Naive thymus-derived CD4-positive, alpha-beta T cell (primary cell): ENCODE measurements around the gene VWF. TPM values are rescaled to one million over a fixed set of nuclear protein-coding genes. Genes with fewer than 3 reads are reported as not detected.

Experiments
- ATAC-seq: fragments of 150-1000 bp; cut with Tn5 transposase; 2 replicates; pipeline ENCODE4 v1.10.0; 2021; ENCODE audit warnings: mild to moderate bottlenecking, moderate library complexity
- CTCF ChIA-PET: fragments of 350-600 bp; sonication (Branson Sonifier 250); formaldehyde crosslinking; loops from one replicate; lab custom pipeline; 2021; ENCODE audit warnings: antibody characterized with exemption; lab: Charles Lee
- POLR2A ChIA-PET: fragments of 350-600 bp; sonication (Branson Sonifier 250); formaldehyde crosslinking; loops from one replicate; lab custom pipeline; 2021; ENCODE audit warnings: antibody characterized with exemption, inconsistent platforms; lab: Charles Lee
- DNase-seq, 9 donors: peaks; one replicate each; pipeline versions ENCODE4 v3.0.0 to v3.0.0-alpha.2; 2020 to 2022; ENCODE audit warnings: mixed read lengths in 1 of 9
- H3K27ac ChIP-seq: one replicate; pipeline ENCODE4 v1.7.0; 2013; ENCODE audit warnings: mild to moderate bottlenecking, low read depth, low read length, moderate library complexity
- H3K27me3 ChIP-seq, 2 donors: one replicate each; pipeline ENCODE4 v1.7.0; 2013; ENCODE audit warnings: low read length in 2 of 2, mild to moderate bottlenecking in 2 of 2, moderate library complexity in 2 of 2; ENCODE audit not compliant: control insufficient read depth in 2 of 2, insufficient read depth in 2 of 2
- H3K36me3 ChIP-seq, 3 experiments: 1 replicate in 2 of 3; 2 replicates in 1 of 3; pipeline ENCODE4 v1.7.0; 2013; ENCODE audit warnings: low read length in 3 of 3, mild to moderate bottlenecking in 3 of 3, moderate library complexity in 1 of 3; ENCODE audit not compliant: insufficient read depth in 3 of 3, control insufficient read depth in 2 of 3
- H3K4me1 ChIP-seq, 2 donors: one replicate each; pipeline ENCODE4 v1.7.0; 2013; ENCODE audit warnings: low read length in 2 of 2, mild to moderate bottlenecking in 2 of 2, moderate library complexity in 1 of 2; ENCODE audit not compliant: control insufficient read depth in 2 of 2, insufficient read depth in 2 of 2
- H3K4me3 ChIP-seq: 2 replicates; pipeline ENCODE4 v1.7.0; 2013; ENCODE audit warnings: mild to moderate bottlenecking, low read length
- H3K9me3 ChIP-seq, 3 experiments: 1 replicate in 2 of 3; 2 replicates in 1 of 3; pipeline ENCODE4 v1.7.0; 2013; ENCODE audit warnings: low read length in 3 of 3; ENCODE audit not compliant: control insufficient read depth in 2 of 3
- H3K27ac Mint-ChIP-seq, 9 donors: one replicate each; pipeline ENCODE4 v1.8.0; 2020 to 2022; ENCODE audit warnings: mixed read lengths in 9 of 9, mild to moderate bottlenecking in 8 of 9, moderate library complexity in 5 of 9, inconsistent platforms in 2 of 9
- H3K27me3 Mint-ChIP-seq, 5 donors: one replicate each; pipeline ENCODE4 v1.8.0; 2021 to 2022; ENCODE audit warnings: mixed read lengths in 5 of 5, mild to moderate bottlenecking in 1 of 5
- H3K36me3 Mint-ChIP-seq, 5 donors: one replicate each; pipeline ENCODE4 v1.8.0; 2020 to 2022; ENCODE audit warnings: mixed read lengths in 5 of 5, mild to moderate bottlenecking in 3 of 5, inconsistent platforms in 1 of 5
- H3K4me1 Mint-ChIP-seq, 7 donors: one replicate each; pipeline ENCODE4 v1.8.0; 2020 to 2022; ENCODE audit warnings: mixed read lengths in 7 of 7, mild to moderate bottlenecking in 3 of 7, inconsistent platforms in 1 of 7
- H3K4me3 Mint-ChIP-seq, 10 donors: one replicate each; pipeline ENCODE4 v1.8.0; 2020 to 2022; ENCODE audit warnings: mild to moderate bottlenecking in 10 of 10, mixed read lengths in 10 of 10, moderate library complexity in 6 of 10, inconsistent platforms in 2 of 10
- H3K9me3 Mint-ChIP-seq, 11 donors: one replicate each; pipeline ENCODE4 v1.8.0; 2020 to 2022; ENCODE audit warnings: mixed read lengths in 11 of 11, mild to moderate bottlenecking in 4 of 11, inconsistent platforms in 1 of 11, moderate library complexity in 1 of 11
- intact Hi-C, 2 donors: fragments of 100-400 bp; cut with micrococcal nuclease; formaldehyde crosslinking; loops; one replicate each; pipeline ENCODE4 v1.15.1; 2023
- polyA plus RNA-seq, 2 donors: library from polyadenylated mRNA; unstranded; fragments of 300-500 nt; fragmentation: Illumina TruSeq; gene quantifications; one replicate each; pipeline ENCODE4 v1.2.3, GENCODE V29; 2021
- total RNA-seq, 6 experiments: library from RNA in 5 of 6; stranded (reverse) in 5 of 6; gene quantifications; 1 replicate in 5 of 6; 2 replicates in 1 of 6; pipeline ENCODE4 v1.2.3 and lab custom pipeline; 2021 to 2026

The VWF gene
- total and polyA plus RNA-seq, 7 experiments from 2014 or later, result 0.21 to 0.34 (median 0.32) TPM; not detected in 4

DNA sequence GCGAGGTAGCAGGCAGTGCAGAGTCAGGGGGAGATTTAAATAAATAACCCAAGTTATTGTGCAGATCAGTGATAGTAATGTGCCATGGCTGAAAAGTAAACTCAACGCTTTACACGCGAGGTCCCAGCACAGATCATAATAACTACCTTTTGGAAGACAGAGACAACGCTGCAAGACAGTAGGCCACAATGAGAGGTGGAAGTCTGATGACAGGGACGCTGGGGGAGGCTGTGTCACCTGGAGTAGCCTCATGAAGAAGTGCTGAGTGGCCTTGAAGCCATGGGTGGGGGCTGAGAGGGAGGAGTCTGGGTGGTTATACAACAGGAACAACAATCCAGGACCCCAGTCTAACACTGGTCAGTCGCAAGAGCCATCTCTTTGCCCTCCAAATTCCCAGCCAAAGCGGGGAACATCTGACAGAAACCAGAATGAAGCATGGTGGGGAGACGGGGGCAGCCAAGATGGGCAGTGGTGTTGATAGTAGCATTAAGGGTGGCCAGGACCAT is 207.6 kb downstream of the VWF start:
- Histone ChIP-seq H3K27me3 (no peaks in the 10 kb centered on the region), H3K9me3 (no peaks in the 10 kb centered on the region), H3K27ac (no peak overlapping the region), H3K4me1 (no peaks in the 10 kb centered on the region), H3K36me3 (no peaks in the 10 kb centered on the region), H3K4me3 (no peak overlapping the region)
- no peak for DNase-seq
- CTCF ChIA-PET, result no interaction called here
- H3K27me3 Mint-ChIP-seq, result peaks cover 0 to 14% (median 7%) of the 10 kb centered on the region in 5 donors
- H3K36me3 Mint-ChIP-seq, result no peaks in the 10 kb centered on the region
- intact Hi-C loops, result no loop called here
- no peak for ATAC-seq
- H3K4me1 Mint-ChIP-seq, result no peaks in the 10 kb centered on the region
- H3K4me3 Mint-ChIP-seq, result no peak overlapping the region
- H3K27ac Mint-ChIP-seq, result no peak overlapping the region
- POLR2A ChIA-PET, result no interaction called here
- H3K9me3 Mint-ChIP-seq, result peaks cover 0 to 1% (median 0%) of the 10 kb centered on the region in 11 donors

DNA sequence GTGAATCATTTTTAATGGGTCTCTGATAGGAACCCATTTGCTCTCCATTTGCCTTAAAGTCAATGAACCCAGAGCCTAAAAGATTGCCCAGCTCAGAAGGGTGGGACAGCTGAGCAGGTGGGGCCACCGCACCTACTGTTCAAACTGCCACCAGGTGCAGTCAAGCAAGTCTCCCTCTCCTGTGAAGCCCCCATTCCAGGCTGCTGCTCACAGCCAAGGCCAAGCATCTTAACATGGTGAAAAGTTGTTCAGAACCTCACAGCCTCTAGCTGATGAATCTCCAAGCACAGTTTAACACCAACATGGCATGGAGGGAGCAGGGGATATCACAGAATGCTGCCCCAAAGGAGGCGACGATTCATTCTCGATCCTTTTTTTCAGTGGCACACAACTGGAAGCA is 209.0 kb downstream of the VWF start:
- Mint-ChIP-seq H3K4me1 (no peaks in the 10 kb centered on the region), H3K27me3 (peaks cover 0 to 17% (median 12%) of the 10 kb centered on the region in 5 donors), H3K27ac (no peak overlapping the region), H3K36me3 (no peaks in the 10 kb centered on the region), H3K9me3 (peaks cover 0 to 1% (median 0%) of the 10 kb centered on the region in 11 donors), H3K4me3 (no peak overlapping the region)
- Histone ChIP-seq H3K9me3 (no peaks in the 10 kb centered on the region), H3K4me3 (no peak overlapping the region), H3K36me3 (no peaks in the 10 kb centered on the region), H3K27me3 (no peaks in the 10 kb centered on the region), H3K4me1 (no peaks in the 10 kb centered on the region), H3K27ac (no peak overlapping the region)
- ChIA-PET POLR2A (no interaction called here), CTCF (no interaction called here)
- intact Hi-C loops, result no loop called here
- ATAC-seq (no peak), DNase-seq (no peak)

DNA sequence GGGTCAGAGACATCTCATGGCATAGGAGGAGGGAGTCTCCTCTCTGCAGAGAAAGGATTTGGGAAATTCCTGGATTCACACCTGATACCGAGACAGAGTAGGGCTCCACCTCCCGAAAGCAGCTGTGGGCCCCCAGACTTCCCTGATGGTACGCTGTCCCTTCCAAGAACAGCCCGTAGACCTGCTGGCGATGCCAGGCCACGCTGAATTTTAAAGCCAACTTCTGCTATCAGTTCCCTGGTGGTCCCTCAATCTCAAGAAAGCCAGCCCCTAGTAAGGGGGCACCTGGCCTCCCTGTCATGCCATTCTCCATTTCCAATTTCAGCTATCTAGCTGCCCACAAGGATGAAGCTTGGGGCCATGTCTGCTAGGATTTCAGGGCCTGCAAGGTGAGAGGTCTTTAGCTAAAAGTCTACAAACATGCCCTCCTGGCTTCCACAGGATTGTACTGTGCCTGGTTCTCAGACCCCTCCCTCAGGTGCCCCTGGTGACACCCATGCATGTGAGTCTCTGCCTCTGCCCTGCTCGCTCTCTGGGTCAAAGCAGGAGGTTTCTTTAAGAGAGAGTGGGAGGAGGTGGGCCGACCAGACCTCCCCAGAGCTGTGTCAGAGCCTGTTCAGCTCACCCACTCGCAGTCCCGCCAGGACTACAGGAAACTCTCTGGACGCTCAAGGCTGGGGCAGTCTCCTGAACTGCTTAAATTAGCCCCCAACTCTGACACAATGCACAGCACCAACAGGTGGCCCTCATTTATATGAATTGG is 209.9 kb downstream of the VWF start:
- no peak overlapping the region for H3K27ac ChIP-seq
- H3K27me3 Mint-ChIP-seq, result peaks cover 0 to 16% (median 14%) of the 10 kb centered on the region in 5 donors
- no peaks in the 10 kb centered on the region for H3K4me1 ChIP-seq
- H3K4me3 ChIP-seq, result no peak overlapping the region
- ChIA-PET CTCF (interaction anchor here (0.6 kb wide), 1 partner anchor 134 kb away, joined by 3 read pairs; no protein-coding TSS in a partner anchor), POLR2A (no interaction called here)
- H3K9me3 Mint-ChIP-seq, result no peaks in the 10 kb centered on the region
- H3K9me3 ChIP-seq, result no peaks in the 10 kb centered on the region
- H3K27ac Mint-ChIP-seq, result no peak overlapping the region
- H3K36me3 ChIP-seq, result no peaks in the 10 kb centered on the region
- DNase-seq (no peak), ATAC-seq (no peak)
- intact Hi-C loops, result no loop called here
- H3K4me1 Mint-ChIP-seq, result no peaks in the 10 kb centered on the region
- H3K27me3 ChIP-seq, result no peaks in the 10 kb centered on the region
- no peak overlapping the region for H3K4me3 Mint-ChIP-seq
- no peaks in the 10 kb centered on the region for H3K36me3 Mint-ChIP-seq

GRCh38 chr12:5913387-5913786 is 211.1 kb downstream of the VWF start:
- H3K27ac ChIP-seq, result no peak overlapping the region
- H3K4me1 Mint-ChIP-seq, result no peaks in the 10 kb centered on the region
- no peaks in the 10 kb centered on the region for H3K36me3 Mint-ChIP-seq
- no peaks in the 10 kb centered on the region for H3K9me3 ChIP-seq
- H3K27me3 Mint-ChIP-seq, result peaks cover 0 to 16% (median 12%) of the 10 kb centered on the region in 5 donors
- POLR2A ChIA-PET, result no interaction called here
- no peaks in the 10 kb centered on the region for H3K36me3 ChIP-seq
- H3K4me3 ChIP-seq, result no peak overlapping the region
- intact Hi-C loops, result no loop called here
- H3K9me3 Mint-ChIP-seq, result no peaks in the 10 kb centered on the region
- DNase-seq (no peak), ATAC-seq (no peak)
- no peak overlapping the region for H3K4me3 Mint-ChIP-seq
- no peak overlapping the region for H3K27ac Mint-ChIP-seq
- CTCF ChIA-PET, result no interaction called here
- no peaks in the 10 kb centered on the region for H3K27me3 ChIP-seq
- no peaks in the 10 kb centered on the region for H3K4me1 ChIP-seq

DNA sequence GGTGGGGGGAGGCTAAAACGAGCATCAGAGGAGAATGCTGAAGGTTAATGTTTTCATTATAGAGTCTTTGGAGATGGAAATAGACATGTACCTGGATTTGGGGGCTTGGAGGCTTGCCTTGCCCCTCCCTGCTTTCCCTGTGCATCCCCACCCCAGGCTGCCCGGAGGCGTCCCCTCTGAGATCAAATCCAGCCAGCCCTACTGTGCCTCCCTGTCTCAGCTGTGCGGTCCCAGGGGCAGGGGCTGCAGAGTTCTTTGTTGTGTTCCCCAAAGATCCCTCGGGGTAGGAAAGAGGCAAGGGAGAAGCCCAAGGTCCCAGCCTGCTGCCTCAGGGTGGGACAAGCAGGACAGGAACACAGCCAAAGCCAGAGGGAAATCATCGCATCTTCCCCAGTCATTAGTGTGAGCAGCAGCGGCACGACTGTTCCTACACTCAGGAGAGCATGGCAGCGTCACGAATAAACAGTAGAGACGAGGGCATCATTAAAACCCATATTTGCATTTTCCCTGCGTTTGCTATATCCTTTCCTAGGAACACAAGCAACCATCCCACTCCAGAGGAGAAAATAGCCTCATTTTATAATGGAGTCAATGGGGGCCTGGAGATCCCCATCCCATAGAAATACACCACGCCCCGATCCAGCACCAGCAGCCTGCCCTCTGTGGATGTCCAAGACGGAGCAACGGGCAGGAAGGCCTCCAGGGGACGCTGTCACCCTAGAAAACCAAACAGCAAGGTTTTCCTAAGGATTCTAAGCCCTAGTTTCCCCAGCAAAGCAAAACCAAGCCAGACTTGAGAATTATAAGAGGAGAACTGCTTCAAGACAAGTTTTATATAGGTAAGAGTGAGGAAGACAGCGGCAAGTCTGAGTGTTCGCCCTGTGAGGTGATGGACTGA is 211.8 kb downstream of the VWF start:
- CTCF ChIA-PET, result no interaction called here
- peaks cover 0 to 19% (median 12%) of the 10 kb centered on the region in 5 donors for H3K27me3 Mint-ChIP-seq
- POLR2A ChIA-PET, result no interaction called here
- Histone ChIP-seq H3K36me3 (no peaks in the 10 kb centered on the region), H3K27ac (no peak overlapping the region), H3K27me3 (no peaks in the 10 kb centered on the region), H3K9me3 (no peaks in the 10 kb centered on the region), H3K4me3 (no peak overlapping the region), H3K4me1 (no peaks in the 10 kb centered on the region)
- intact Hi-C loops, result no loop called here
- ATAC-seq, result no peak
- DNase-seq, result no peak
- no peak overlapping the region for H3K4me3 Mint-ChIP-seq
- H3K9me3 Mint-ChIP-seq, result no peaks in the 10 kb centered on the region
- no peaks in the 10 kb centered on the region for H3K4me1 Mint-ChIP-seq
- no peaks in the 10 kb centered on the region for H3K36me3 Mint-ChIP-seq
- no peak overlapping the region for H3K27ac Mint-ChIP-seq

DNA sequence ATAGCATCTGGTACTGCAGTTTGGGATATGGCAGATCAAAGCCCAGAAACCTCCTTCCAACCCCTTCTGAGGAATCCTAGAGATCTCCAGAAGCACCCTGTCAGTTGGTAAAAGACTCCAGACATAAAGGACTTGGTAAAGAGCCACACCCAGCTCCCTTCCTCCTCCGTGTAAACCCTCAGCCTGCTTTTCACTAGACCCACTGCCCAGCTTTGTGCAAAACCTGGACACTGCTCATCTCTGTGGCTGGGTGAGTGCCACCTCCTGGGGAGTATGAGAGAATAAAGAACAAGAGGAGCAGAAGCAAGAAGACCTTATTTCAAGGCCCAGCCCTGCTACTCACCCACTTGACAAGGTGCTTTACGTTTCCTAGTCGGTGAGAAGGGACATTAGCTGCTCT is 212.5 kb downstream of the VWF start:
- no peak for DNase-seq
- Histone ChIP-seq H3K4me1 (no peaks in the 10 kb centered on the region), H3K27ac (no peak overlapping the region), H3K4me3 (no peak overlapping the region), H3K9me3 (no peaks in the 10 kb centered on the region), H3K36me3 (no peaks in the 10 kb centered on the region), H3K27me3 (no peaks in the 10 kb centered on the region)
- Mint-ChIP-seq H3K4me3 (no peak overlapping the region), H3K9me3 (no peaks in the 10 kb centered on the region), H3K27me3 (peaks cover 0 to 19% (median 16%) of the 10 kb centered on the region in 5 donors), H3K27ac (no peak overlapping the region), H3K4me1 (no peaks in the 10 kb centered on the region), H3K36me3 (no peaks in the 10 kb centered on the region)
- intact Hi-C loops, result no loop called here
- ChIA-PET POLR2A (no interaction called here), CTCF (no interaction called here)
- no peak for ATAC-seq
